ENCODE results near the gene UBE2D1. TPM values are rescaled to one million over a fixed set of nuclear protein-coding genes. Genes with fewer than 3 reads are reported as not detected.
"Not testable (repeated sequence)": the region's sequence is repeated elsewhere in the genome, so short reads cannot be mapped to it uniquely, and the experiment has no call there.

UBE2D1 gene
- total RNA-seq, 4 donors from 2014 or later, result 62.0 to 178 (median 81.6) TPM

DNA sequence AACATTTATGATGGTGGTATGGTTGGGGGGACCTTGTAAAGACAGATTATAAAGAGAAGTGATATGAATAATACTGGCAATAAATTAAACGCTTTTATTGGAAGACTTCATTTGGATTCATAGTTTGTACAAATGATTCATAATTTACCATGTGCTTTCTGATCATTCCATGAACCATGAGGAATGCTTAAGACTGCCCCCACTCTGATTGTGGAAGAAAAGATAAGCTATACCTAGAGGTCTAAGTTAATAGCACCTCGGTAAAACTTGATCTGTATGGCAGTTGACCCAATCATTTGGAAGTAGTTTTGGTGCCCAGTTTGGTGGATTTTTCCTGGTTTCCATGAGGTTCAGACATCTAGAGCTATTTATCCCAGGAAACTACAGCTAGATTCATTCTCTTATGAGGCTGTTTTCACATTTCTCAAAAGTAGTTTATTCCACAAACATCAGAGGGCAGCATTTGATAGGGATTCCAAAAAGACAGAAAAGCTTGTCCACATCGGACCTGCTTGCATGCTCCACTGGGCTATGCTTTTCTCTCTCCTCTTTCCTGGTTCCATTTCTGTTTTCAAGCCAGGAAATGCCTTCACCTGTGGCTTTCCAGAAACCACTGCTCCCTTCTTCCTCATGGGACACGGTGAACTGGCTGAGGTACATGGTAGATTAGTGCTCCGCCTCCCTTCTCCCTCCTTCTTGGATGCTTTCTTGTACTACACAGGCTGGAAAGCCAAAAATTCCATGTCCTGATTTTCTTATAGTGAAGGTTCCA is 79.7 kb downstream of the UBE2D1 start:
- Histone ChIP-seq H3K4me1 (no peaks in the 10 kb centered on the region), H3K36me3 (no peaks in the 10 kb centered on the region), H3K9me3 (no peaks in the 10 kb centered on the region), H3K27me3 (no peaks in the 10 kb centered on the region), H3K27ac (no peak overlapping the region), H3K4me3 (no peak overlapping the region)
- DNase-seq, result no peak
- ATAC-seq, result peak; percentile 53 to 74
- no peak for TF ChIP-seq POLR2A (IDR thresholded peaks at IDR 0.05)
- TF ChIP-seq, protein P1, sequence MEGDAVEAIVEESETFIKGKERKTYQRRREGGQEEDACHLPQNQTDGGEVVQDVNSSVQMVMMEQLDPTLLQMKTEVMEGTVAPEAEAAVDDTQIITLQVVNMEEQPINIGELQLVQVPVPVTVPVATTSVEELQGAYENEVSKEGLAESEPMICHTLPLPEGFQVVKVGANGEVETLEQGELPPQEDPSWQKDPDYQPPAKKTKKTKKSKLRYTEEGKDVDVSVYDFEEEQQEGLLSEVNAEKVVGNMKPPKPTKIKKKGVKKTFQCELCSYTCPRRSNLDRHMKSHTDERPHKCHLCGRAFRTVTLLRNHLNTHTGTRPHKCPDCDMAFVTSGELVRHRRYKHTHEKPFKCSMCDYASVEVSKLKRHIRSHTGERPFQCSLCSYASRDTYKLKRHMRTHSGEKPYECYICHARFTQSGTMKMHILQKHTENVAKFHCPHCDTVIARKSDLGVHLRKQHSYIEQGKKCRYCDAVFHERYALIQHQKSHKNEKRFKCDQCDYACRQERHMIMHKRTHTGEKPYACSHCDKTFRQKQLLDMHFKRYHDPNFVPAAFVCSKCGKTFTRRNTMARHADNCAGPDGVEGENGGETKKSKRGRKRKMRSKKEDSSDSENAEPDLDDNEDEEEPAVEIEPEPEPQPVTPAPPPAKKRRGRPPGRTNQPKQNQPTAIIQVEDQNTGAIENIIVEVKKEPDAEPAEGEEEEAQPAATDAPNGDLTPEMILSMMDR (IDR thresholded peaks at IDR 0.05 in 4 of 5, conservative IDR thresholded peaks at IDR 0.05 in 1 of 5), result peak in 3 of 5 experiments; percentile 16 to 21 (median 18)
- in situ Hi-C loops (cut with MboI; ENCODE audit: low sequenced_read_pairs in 4 of 4), result loop anchor here in 1 of 4 donors (25.0 kb wide), 1 partner anchor 252 kb away; no protein-coding TSS in a partner anchor
- intact Hi-C loops (cut with DNase I; ENCODE audit: low total_unique reads), result loop anchor here (10.0 kb wide), 1 partner anchor 100 kb away; the partner anchor contains the start of gene BICC1

GRCh38 chr10:58415757-58416156 is 81.0 kb downstream of the UBE2D1 start:
- Histone ChIP-seq H3K27me3 (no peaks in the 10 kb centered on the region), H3K36me3 (no peaks in the 10 kb centered on the region), H3K9me3 (no peaks in the 10 kb centered on the region), H3K27ac (no peak overlapping the region), H3K4me1 (no peaks in the 10 kb centered on the region), H3K4me3 (no peak overlapping the region)
- ATAC-seq (no peak), DNase-seq (no peak)
- intact Hi-C loops (cut with DNase I; ENCODE audit: low total_unique reads), result loop anchor here (10.0 kb wide), 1 partner anchor 99 kb away; the partner anchor contains the start of gene BICC1
- no peak for TF ChIP-seq POLR2A (IDR thresholded peaks at IDR 0.05)
- TF ChIP-seq, protein P1 (IDR thresholded peaks at IDR 0.05 in 4 of 5, conservative IDR thresholded peaks at IDR 0.05 in 1 of 5), result no peak
- in situ Hi-C loops (cut with MboI; ENCODE audit: low sequenced_read_pairs in 4 of 4), result loop anchor here in 1 of 4 donors (25.0 kb wide), 1 partner anchor 253 kb away; no protein-coding TSS in a partner anchor

DNA sequence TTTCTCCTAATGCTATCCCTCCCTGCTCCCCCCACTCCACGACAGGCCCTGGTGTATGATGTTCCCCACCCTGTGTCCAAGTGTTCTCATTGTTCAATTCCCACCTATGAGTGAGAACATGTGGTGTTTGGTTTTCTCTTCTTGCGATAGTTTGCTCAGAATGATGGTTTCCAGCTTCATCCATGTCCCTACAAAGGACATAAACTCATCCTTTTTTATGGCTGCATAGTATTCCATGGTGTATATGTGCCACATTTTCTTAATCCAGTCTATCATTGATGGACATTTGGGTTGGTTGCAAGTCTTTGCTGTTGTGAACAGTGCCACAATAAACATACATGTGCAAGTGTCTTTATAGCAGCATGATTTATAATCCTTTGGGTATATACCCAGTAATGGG is 83.1 kb downstream of the UBE2D1 start:
- not testable (repeated sequence) for H3K4me3 ChIP-seq, ATAC-seq, H3K9me3 ChIP-seq, DNase-seq, H3K4me1 ChIP-seq, H3K27ac ChIP-seq, H3K36me3 ChIP-seq, H3K27me3 ChIP-seq
- intact Hi-C loops (cut with DNase I; ENCODE audit: low total_unique reads) (loop anchor here (10.0 kb wide), 1 partner anchor 97 kb away; the partner anchor contains the start of gene BICC1), in situ Hi-C loops (cut with MboI; ENCODE audit: low sequenced_read_pairs in 4 of 4) (loop anchor here in 1 of 4 donors (25.0 kb wide), 1 partner anchor 256 kb away; no protein-coding TSS in a partner anchor)

Other genes with a start within 250 kb of the UBE2D1 start
- gene IPMK, start 67.1 kb upstream of the UBE2D1 start, total RNA-seq, result 1 to 10 TPM; 3.0 to 8.2 (median 5.6) TPM
- gene CISD1, start 65.8 kb upstream of the UBE2D1 start, total RNA-seq, result 10 to 100 TPM; 54.4 to 90.2 (median 71.1) TPM
- 10 to 100 TPM in 3 of 4 donors, 1 to 10 TPM in 1; 9.2 to 21.7 (median 15.0) TPM for gene TFAM, start 50.4 kb downstream of the UBE2D1 start, total RNA-seq
- gene BICC1, start 177.9 kb downstream of the UBE2D1 start, total RNA-seq, result 10 to 100 TPM in 2 of 4 donors, 1 to 10 TPM in 2; 4.7 to 29.7 (median 18.0) TPM

All from gastrocnemius medialis (tissue), 4 donors.